Measurements from ENCODE around the gene TMEM214. TPM values are rescaled to one million over a fixed set of nuclear protein-coding genes. Genes with fewer than 3 reads are reported as not detected.

TMEM214 gene
- total and polyA plus RNA-seq, 2 donors from 2014 or later = 50.5 to 74.8 TPM

DNA sequence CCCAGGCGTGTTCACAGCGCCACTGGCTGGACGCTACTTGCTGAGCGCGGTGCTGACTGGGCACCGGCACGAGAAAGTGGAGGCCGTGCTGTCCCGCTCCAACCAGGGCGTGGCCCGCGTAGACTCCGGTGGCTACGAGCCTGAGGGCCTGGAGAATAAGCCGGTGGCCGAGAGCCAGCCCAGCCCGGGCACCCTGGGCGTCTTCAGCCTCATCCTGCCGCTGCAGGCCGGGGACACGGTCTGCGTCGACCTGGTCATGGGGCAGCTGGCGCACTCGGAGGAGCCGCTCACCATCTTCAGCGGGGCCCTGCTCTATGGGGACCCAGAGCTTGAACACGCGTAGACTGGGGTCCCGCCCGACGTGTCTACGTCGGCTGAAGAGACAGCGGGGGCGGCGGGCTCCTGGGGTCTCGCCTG is 52.9 kb downstream of the TMEM214 start:
- peak overlapping the region in 2 of 3 donors; percentile 47 to 67 for H3K4me3 ChIP-seq (ENCODE audit: low read length in 3 of 3)
- H3K27me3 ChIP-seq (ENCODE audit: control insufficient read depth, insufficient read depth, low read length) = no peaks in the 10 kb centered on the region
- H3K9ac ChIP-seq (ENCODE audit: low read length in 3 of 3) = peak overlapping the region in 2 of 3 donors; percentile 8 to 34
- TF ChIP-seq, protein P1, sequence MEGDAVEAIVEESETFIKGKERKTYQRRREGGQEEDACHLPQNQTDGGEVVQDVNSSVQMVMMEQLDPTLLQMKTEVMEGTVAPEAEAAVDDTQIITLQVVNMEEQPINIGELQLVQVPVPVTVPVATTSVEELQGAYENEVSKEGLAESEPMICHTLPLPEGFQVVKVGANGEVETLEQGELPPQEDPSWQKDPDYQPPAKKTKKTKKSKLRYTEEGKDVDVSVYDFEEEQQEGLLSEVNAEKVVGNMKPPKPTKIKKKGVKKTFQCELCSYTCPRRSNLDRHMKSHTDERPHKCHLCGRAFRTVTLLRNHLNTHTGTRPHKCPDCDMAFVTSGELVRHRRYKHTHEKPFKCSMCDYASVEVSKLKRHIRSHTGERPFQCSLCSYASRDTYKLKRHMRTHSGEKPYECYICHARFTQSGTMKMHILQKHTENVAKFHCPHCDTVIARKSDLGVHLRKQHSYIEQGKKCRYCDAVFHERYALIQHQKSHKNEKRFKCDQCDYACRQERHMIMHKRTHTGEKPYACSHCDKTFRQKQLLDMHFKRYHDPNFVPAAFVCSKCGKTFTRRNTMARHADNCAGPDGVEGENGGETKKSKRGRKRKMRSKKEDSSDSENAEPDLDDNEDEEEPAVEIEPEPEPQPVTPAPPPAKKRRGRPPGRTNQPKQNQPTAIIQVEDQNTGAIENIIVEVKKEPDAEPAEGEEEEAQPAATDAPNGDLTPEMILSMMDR (IDR thresholded peaks at IDR 0.05; ENCODE audit: borderline replicate concordance, extremely low read depth, insufficient read depth) = peak; percentile 46
- no peak for FAIRE-seq
- peaks cover 0 to 16% (median 5%) of the 10 kb centered on the region in 3 donors for H3K4me1 ChIP-seq (ENCODE audit: control insufficient read depth in 2 of 3, insufficient read depth in 2 of 3, low read depth in 1 of 3, low read length in 3 of 3)
- no peaks in the 10 kb centered on the region for H3K36me3 ChIP-seq (ENCODE audit: control insufficient read depth in 2 of 3, insufficient read depth in 3 of 3, low read length in 3 of 3)
- H3K27ac ChIP-seq (ENCODE audit: low read depth in 2 of 2, low read length in 2 of 2) = peak overlapping the region; percentile 67 to 85
- H3K9me3 ChIP-seq (ENCODE audit: control insufficient read depth in 2 of 3, insufficient read depth in 1 of 3, low read length in 3 of 3) = no peaks in the 10 kb centered on the region
- intact Hi-C loops (cut with DNase I) = no loop called here
- DNase-seq = peak; percentile 58 to 92 (median 74)

GRCh38 chr2:27086090-27086723 is 53.4 kb downstream of the TMEM214 start:
- H3K4me3 ChIP-seq (ENCODE audit: low read length in 3 of 3) = peak overlapping the region in 2 of 3 donors; percentile 58 to 67
- FAIRE-seq (no peak), DNase-seq (peak; percentile 96 to 98 (median 97))
- H3K27ac ChIP-seq (ENCODE audit: low read depth in 2 of 2, low read length in 2 of 2) = peak overlapping the region; percentile 67 to 85
- intact Hi-C loops (cut with DNase I) = no loop called here
- TF ChIP-seq, protein P1 (IDR thresholded peaks at IDR 0.05; ENCODE audit: borderline replicate concordance, extremely low read depth, insufficient read depth) = peak; percentile 94
- H3K9me3 ChIP-seq (ENCODE audit: control insufficient read depth in 2 of 3, insufficient read depth in 1 of 3, low read length in 3 of 3) = no peaks in the 10 kb centered on the region
- H3K36me3 ChIP-seq (ENCODE audit: control insufficient read depth in 2 of 3, insufficient read depth in 3 of 3, low read length in 3 of 3) = no peaks in the 10 kb centered on the region
- H3K27me3 ChIP-seq (ENCODE audit: control insufficient read depth, insufficient read depth, low read length) = no peaks in the 10 kb centered on the region
- H3K9ac ChIP-seq (ENCODE audit: low read length in 3 of 3) = peak overlapping the region in 2 of 3 donors; percentile 8 to 34
- H3K4me1 ChIP-seq (ENCODE audit: control insufficient read depth in 2 of 3, insufficient read depth in 2 of 3, low read depth in 1 of 3, low read length in 3 of 3) = peaks cover 0 to 13% (median 5%) of the 10 kb centered on the region in 3 donors

DNA sequence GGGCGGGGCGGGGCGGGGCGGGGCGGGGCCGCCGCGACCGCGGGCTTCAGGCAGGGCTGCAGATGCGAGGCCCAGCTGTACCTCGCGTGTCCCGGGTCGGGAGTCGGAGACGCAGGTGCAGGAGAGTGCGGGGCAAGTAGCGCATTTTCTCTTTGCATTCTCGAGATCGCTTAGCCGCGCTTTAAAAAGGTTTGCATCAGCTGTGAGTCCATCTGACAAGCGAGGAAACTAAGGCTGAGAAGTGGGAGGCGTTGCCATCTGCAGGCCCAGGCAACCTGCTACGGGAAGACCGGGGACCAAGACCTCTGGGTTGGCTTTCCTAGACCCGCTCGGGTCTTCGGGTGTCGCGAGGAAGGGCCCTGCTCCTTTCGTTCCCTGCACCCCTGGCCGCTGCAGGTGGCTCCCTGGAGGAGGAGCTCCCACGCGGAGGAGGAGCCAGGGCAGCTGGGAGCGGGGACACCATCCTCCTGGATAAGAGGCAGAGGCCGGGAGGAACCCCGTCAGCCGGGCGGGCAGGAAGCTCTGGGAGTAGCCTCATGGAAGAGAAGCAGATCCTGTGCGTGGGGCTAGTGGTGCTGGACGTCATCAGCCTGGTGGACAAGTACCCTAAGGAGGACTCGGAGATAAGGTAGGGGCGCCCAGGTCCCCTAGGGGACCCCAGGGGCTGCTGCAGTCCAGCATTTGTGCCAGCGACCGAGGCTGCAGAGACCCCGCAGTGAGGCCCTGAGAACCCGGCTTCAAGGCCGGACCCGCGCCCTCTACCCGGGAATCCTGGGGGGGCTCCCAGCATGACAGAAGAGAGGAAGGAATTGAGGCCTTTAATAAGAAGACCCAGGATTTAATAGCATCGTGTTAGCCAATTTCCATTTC is 54.2 kb downstream of the TMEM214 start, which contains the start of gene KHK:
KHK (plus strand) TSS at position 49 of the 870 bp plus-strand sequence; CDS start at position 537, 488 bp downstream.
- TF ChIP-seq, protein P1 (IDR thresholded peaks at IDR 0.05; ENCODE audit: borderline replicate concordance, extremely low read depth, insufficient read depth) = no peak
- Histone ChIP-seq H3K36me3 (ENCODE audit: control insufficient read depth in 2 of 3, insufficient read depth in 3 of 3, low read length in 3 of 3) (no peaks in the 10 kb centered on the region), H3K27ac (ENCODE audit: low read depth in 2 of 2, low read length in 2 of 2) (peak within 1 kb of the TSS; percentile 67 to 85), H3K9me3 (ENCODE audit: control insufficient read depth in 2 of 3, insufficient read depth in 1 of 3, low read length in 3 of 3) (no peaks in the 10 kb centered on the region), H3K9ac (ENCODE audit: low read length in 3 of 3) (peak within 1 kb of the TSS; percentile 8 to 42 (median 34)), H3K27me3 (ENCODE audit: control insufficient read depth, insufficient read depth, low read length) (no peaks in the 10 kb centered on the region), H3K4me3 (ENCODE audit: low read length in 3 of 3) (peak within 1 kb of the TSS; percentile 58 to 92 (median 68)), H3K4me1 (ENCODE audit: control insufficient read depth in 2 of 3, insufficient read depth in 2 of 3, low read depth in 1 of 3, low read length in 3 of 3) (peaks cover 0 to 7% (median 5%) of the 10 kb centered on the region in 3 donors)
- DNase-seq (peak in 4 of 5 donors; percentile 51 to 89 (median 76)), FAIRE-seq (no peak)
- intact Hi-C loops (cut with DNase I) = no loop called here
